GM23248 (cell line): ENCODE measurements around the gene DNPEP. TPM values are rescaled to one million over a fixed set of nuclear protein-coding genes. Genes with fewer than 3 reads are reported as not detected.

Experiments
- DNase-seq: peaks from one replicate; pipeline ENCODE4 v3.0.0-alpha.2; 2015
- H2AFZ ChIP-seq: fragments of 200-600 bp; sonication (generic); 2 replicates; pipeline ENCODE4 v1.6.1; 2016; ENCODE audit warnings: antibody characterized with exemption
- H3F3A ChIP-seq: fragments of 200-600 bp; sonication (generic); 2 replicates; pipeline ENCODE4 v1.6.1; 2016; ENCODE audit warnings: mild to moderate bottlenecking, antibody characterized with exemption, mixed run types; ENCODE audit not compliant: insufficient read depth
- H3K27ac ChIP-seq: fragments of 200-600 bp; sonication (generic); 2 replicates; pipeline ENCODE4 v1.5.1; 2016; ENCODE audit warnings: mild to moderate bottlenecking
- H3K27me3 ChIP-seq: fragments of 200-600 bp; sonication (generic); replicated peaks from 2 replicates; pipeline ENCODE4 v1.6.1; 2016; ENCODE audit warnings: mild to moderate bottlenecking; ENCODE audit not compliant: insufficient read depth
- H3K36me3 ChIP-seq: fragments of 200-600 bp; sonication (generic); 2 replicates; pipeline ENCODE4 v1.6.1; 2016; ENCODE audit warnings: low read depth, mild to moderate bottlenecking
- H3K4me1 ChIP-seq: fragments of 200-600 bp; sonication (generic); 2 replicates; pipeline ENCODE4 v1.6.1; 2016; ENCODE audit warnings: mild to moderate bottlenecking; ENCODE audit not compliant: insufficient read depth
- H3K4me2 ChIP-seq: fragments of 200-600 bp; sonication (generic); one replicate; pipeline ENCODE4 v1.6.1; 2016; ENCODE audit warnings: mild to moderate bottlenecking; ENCODE audit not compliant: unreplicated experiment
- H3K4me3 ChIP-seq: fragments of 200-600 bp; sonication (generic); 2 replicates; pipeline ENCODE4 v1.5.1; 2016; ENCODE audit warnings: mild to moderate bottlenecking
- H3K79me2 ChIP-seq: fragments of 200-600 bp; sonication (generic); 2 replicates; pipeline ENCODE4 v1.6.1; 2016; ENCODE audit warnings: mild to moderate bottlenecking; ENCODE audit not compliant: insufficient read depth
- H3K9ac ChIP-seq: fragments of 200-600 bp; sonication (generic); 2 replicates; pipeline ENCODE4 v1.6.1; 2016; ENCODE audit warnings: mild to moderate bottlenecking
- H3K9me2 ChIP-seq: fragments of 200-600 bp; sonication (generic); 2 replicates; pipeline ENCODE4 v1.6.1; 2016; ENCODE audit warnings: mixed run types, mild to moderate bottlenecking, moderate library complexity; ENCODE audit not compliant: insufficient read depth
- H3K9me3 ChIP-seq: fragments of 200-600 bp; sonication (generic); one replicate; pipeline ENCODE4 v1.6.1; 2017; ENCODE audit warnings: low read depth
- H4K20me1 ChIP-seq: fragments of 200-600 bp; sonication (generic); 2 replicates; pipeline ENCODE4 v1.6.0; 2016; ENCODE audit not compliant: insufficient read depth
- EZH2 ChIP-seq: fragments of 200-600 bp; sonication (generic); IDR thresholded peaks from 2 replicates; pipeline ENCODE4 v1.6.1; 2018; ENCODE audit warnings: antibody characterized with exemption, mild to moderate bottlenecking; ENCODE audit not compliant: insufficient read depth, poor library complexity, severe bottlenecking
- EZH2phosphoT487 ChIP-seq: fragments of 200-600 bp; sonication (generic); IDR thresholded peaks from 2 replicates; pipeline ENCODE4 v1.6.1; 2018; ENCODE audit warnings: antibody characterized with exemption, moderate library complexity, mild to moderate bottlenecking, low read depth; ENCODE audit not compliant: insufficient read depth
- WGBS, 2 experiments: methylation state at CpG; one replicate each; pipeline ENCODE4 v1.1.6; 2015 to 2017; ENCODE audit warnings: low lambda C conversion rate in 2 of 2, low coverage in 1 of 2; ENCODE audit errors: missing lambda C conversion rate in 2 of 2; 5-methylcytosine and 5-hydroxymethylcytosine counted together
- in situ Hi-C: fragments of 300-500 bp; cut with MboI; formaldehyde crosslinking; loops from 2 replicates; pipeline ENCODE4 v1.15.0; 2020
- polyA plus RNA-seq: library from polyadenylated mRNA; unstranded; fragments of >200 nt; fragmentation: Nextera tagmentation; extraction: Ambion mirVana; gene quantifications from 2 replicates; pipeline ENCODE4 v1.2.1, GENCODE V29; 2016
- small RNA-seq: library from RNA; depleted of rRNA; stranded (forward); fragments of <200 nt; gene quantifications from one replicate; pipeline ENCODE3, GENCODE V24; 2014; ENCODE audit warnings: low read depth, low replicate concordance
- total RNA-seq: library from RNA; depleted of rRNA; stranded (reverse); fragments of >200 nt; shearing (Covaris generic); gene quantifications from 2 replicates; pipeline ENCODE4 v1.2.3, GENCODE V29; 2014; rRNA removed

The DNPEP gene
- total and polyA plus RNA-seq, 2 experiments from 2014 or later, result 57.5 to 79.8 TPM

DNA sequence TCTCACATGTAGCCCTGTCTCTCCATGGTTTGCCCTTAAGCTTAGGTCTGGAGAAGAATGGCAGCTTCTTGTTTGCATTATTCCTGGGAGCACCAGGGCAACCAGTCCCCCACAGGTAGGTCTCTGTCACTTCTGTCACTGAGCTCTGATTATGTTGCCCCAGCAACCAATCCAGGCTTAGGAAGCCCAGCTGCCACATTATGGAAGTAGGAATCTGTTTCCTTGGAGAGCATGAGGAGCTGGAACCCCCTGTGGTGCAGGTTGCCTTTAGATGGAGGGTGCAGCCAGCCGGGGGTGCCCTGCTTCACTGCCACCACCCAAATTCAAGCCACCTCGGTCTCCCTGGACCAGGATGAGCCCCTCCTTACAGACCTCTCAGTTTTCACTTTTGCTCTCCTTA, 60.0 kb downstream of the DNPEP start:
- Histone ChIP-seq H4K20me1 (no peaks in the 10 kb centered on the region), H3K27me3 (peaks cover 45% of the 10 kb centered on the region), H3K27ac (no peak overlapping the region), H3K4me3 (no peak overlapping the region), H3K79me2 (no peaks in the 10 kb centered on the region), H3K9ac (no peak overlapping the region), H3F3A (no peaks in the 10 kb centered on the region), H2AFZ (no peak overlapping the region), H3K9me3 (no peaks in the 10 kb centered on the region), H3K36me3 (no peaks in the 10 kb centered on the region), H3K4me2 (no peak overlapping the region), H3K4me1 (no peaks in the 10 kb centered on the region), H3K9me2 (no peaks in the 10 kb centered on the region)
- TF ChIP-seq EZH2phosphoT487 (no peak), EZH2 (no peak)
- no peak for DNase-seq
- 15 to 17% methylated on average over 2 of the region's 2 CpGs for WGBS, 2 experiments
- in situ Hi-C loops, result no loop called here

DNA sequence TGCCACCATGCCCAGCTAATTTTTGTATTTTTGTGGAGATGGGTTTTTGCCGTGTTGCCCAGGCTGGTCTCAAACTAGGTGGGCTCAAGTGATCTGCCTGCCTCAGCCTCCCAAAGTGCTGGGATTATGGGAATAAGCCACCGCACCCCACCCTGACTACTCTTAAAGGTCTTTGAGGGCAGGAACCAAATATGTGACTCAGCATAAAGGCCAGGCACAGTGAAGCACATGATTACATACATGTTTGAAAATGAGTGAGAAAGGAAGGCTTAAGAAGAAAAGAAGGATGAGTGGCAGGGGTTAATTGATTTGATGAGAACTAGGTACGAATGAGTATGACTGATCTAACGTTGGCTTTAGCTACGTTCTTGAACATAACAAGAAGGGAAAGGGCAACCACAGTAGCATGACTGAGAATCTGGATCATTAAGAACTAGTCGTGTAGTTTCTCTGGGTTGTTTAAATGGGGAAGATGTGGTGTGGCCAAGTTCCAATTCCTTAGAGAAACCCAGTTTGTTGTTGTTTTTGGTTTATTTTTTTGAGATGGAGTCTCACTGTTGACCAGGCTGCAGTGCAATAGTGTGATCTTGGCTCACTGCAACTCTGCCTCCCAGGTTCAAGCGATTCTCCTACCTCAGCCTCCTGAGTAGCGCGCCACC, 61.9 kb downstream of the DNPEP start:
- in situ Hi-C loops, result no loop called here
- Histone ChIP-seq H3K4me2 (no peak overlapping the region), H4K20me1 (no peaks in the 10 kb centered on the region), H3K9me3 (no peaks in the 10 kb centered on the region), H2AFZ (no peak overlapping the region), H3K9ac (no peak overlapping the region), H3K4me1 (no peaks in the 10 kb centered on the region), H3K36me3 (no peaks in the 10 kb centered on the region), H3K9me2 (no peaks in the 10 kb centered on the region), H3K4me3 (no peak overlapping the region), H3K27ac (no peak overlapping the region), H3K79me2 (no peaks in the 10 kb centered on the region), H3K27me3 (peaks cover 37% of the 10 kb centered on the region), H3F3A (no peaks in the 10 kb centered on the region)
- no peak for DNase-seq
- WGBS, 2 experiments, result 41% methylated on average over 9 of the region's 9 CpGs
- no peak for TF ChIP-seq EZH2phosphoT487
- no peak for TF ChIP-seq EZH2

DNA sequence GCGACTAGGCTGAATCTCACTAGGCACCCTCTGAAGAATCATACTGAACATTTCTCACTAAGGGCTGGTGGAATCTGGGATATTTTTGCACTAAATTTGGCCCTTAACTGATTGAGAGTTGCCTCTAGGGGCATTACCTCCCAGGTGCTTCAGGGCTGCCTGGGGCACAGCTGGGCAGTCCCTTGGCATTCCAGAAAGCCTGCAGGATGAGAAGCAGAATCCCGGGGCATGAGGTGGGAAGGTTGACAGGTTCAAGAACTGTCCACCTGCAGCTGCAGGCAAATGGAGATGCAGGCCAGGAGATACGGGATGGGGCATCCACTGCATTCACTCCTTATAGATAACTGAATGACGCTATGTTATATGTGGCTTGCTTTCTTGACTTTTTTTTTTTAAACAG, 62.6 kb downstream of the DNPEP start:
- no peak for TF ChIP-seq EZH2phosphoT487
- no peak for TF ChIP-seq EZH2

DNA sequence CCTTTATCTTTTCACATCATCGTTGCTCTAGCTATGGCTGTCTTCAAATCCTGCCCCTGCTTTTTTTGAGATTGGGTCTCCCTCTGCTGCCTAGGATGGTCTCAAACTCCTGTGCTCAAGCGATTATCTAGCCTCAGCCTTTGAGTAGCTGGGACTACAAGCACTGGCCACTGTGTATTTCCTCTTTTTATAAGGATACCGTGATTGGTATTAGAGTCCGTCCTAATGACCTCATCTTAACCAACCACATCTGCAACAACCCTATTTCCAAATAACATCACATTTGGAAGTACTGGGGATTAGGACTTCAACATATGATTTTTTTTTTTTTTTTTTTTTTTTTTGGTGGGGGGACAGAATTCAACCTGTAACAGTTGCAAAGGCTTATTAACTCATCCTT, 64.3 kb downstream of the DNPEP start:
- H3K36me3 ChIP-seq, result no peaks in the 10 kb centered on the region
- no peaks in the 10 kb centered on the region for H3F3A ChIP-seq
- H3K27me3 ChIP-seq, result peaks cover 29% of the 10 kb centered on the region
- H3K27ac ChIP-seq, result no peak overlapping the region
- H3K9me3 ChIP-seq, result no peaks in the 10 kb centered on the region
- no peaks in the 10 kb centered on the region for H3K79me2 ChIP-seq
- no peaks in the 10 kb centered on the region for H4K20me1 ChIP-seq
- H3K4me3 ChIP-seq, result no peak overlapping the region
- H3K4me1 ChIP-seq, result no peaks in the 10 kb centered on the region
- no peak overlapping the region for H2AFZ ChIP-seq
- in situ Hi-C loops, result no loop called here
- no peak overlapping the region for H3K4me2 ChIP-seq
- DNase-seq, result no peak
- H3K9ac ChIP-seq, result no peak overlapping the region
- H3K9me2 ChIP-seq, result no peaks in the 10 kb centered on the region
- no peak for TF ChIP-seq EZH2
- TF ChIP-seq EZH2phosphoT487, result no peak
- 9 to 16% methylated on average over 4 of the region's 4 CpGs for WGBS, 2 experiments

More for the DNA sequence above, 62.6 kb downstream of the DNPEP start:
- no peaks in the 10 kb centered on the region for H3K79me2 ChIP-seq
- DNase-seq, result no peak
- no peaks in the 10 kb centered on the region for H3K36me3 ChIP-seq
- no peak overlapping the region for H3K9ac ChIP-seq
- H4K20me1 ChIP-seq, result no peaks in the 10 kb centered on the region
- H3K4me1 ChIP-seq, result no peaks in the 10 kb centered on the region
- peaks cover 36% of the 10 kb centered on the region for H3K27me3 ChIP-seq
- H3F3A ChIP-seq, result no peaks in the 10 kb centered on the region
- no peaks in the 10 kb centered on the region for H3K9me3 ChIP-seq
- no peak overlapping the region for H3K4me2 ChIP-seq
- no peaks in the 10 kb centered on the region for H3K9me2 ChIP-seq
- H3K4me3 ChIP-seq, result no peak overlapping the region
- H2AFZ ChIP-seq, result no peak overlapping the region
- no peak overlapping the region for H3K27ac ChIP-seq
- 32 to 37% methylated on average over 4 of the region's 4 CpGs for WGBS, 2 experiments
- in situ Hi-C loops, result no loop called here

Small RNA genes within 50 kb of the gene (small RNA-seq; reads per million reads assigned to genes)
- gene AC053503.3, result not detected

Other genes with a start within 250 kb of the DNPEP start
- gene NHEJ1, start 227.1 kb downstream of the DNPEP start, total RNA-seq, result 8.3 and 16.1 TPM in 2 replicates
- 8.3 and 10.5 TPM in 2 replicates for gene NHEJ1, start 227.1 kb downstream of the DNPEP start, polyA plus RNA-seq
- 0.13 and 1.2 TPM in 2 replicates for gene SLC23A3, start 217.9 kb downstream of the DNPEP start, total RNA-seq
- gene SLC23A3, start 217.9 kb downstream of the DNPEP start, polyA plus RNA-seq, result 0.24 and 0.58 TPM in 2 replicates
- 34.5 and 35.2 TPM in 2 replicates for gene CNPPD1, start 211.0 kb downstream of the DNPEP start, total RNA-seq
- 43.8 and 43.9 TPM in 2 replicates for gene CNPPD1, start 211.0 kb downstream of the DNPEP start, polyA plus RNA-seq
- gene RETREG2, start 209.6 kb downstream of the DNPEP start, total RNA-seq, result 98.9 and 120 TPM in 2 replicates
- 20.7 and 21.5 TPM in 2 replicates for gene RETREG2, start 209.6 kb downstream of the DNPEP start, polyA plus RNA-seq
- 39.3 and 42.4 TPM in 2 replicates for gene ZFAND2B, start 181.1 kb downstream of the DNPEP start, total RNA-seq
- gene ZFAND2B, start 181.1 kb downstream of the DNPEP start, polyA plus RNA-seq, result 36.0 and 38.9 TPM in 2 replicates
- 25.3 and 35.7 TPM in 2 replicates for gene ABCB6, start 169.0 kb downstream of the DNPEP start, total RNA-seq
- 21.8 TPM in 2 replicates for gene ABCB6, start 169.0 kb downstream of the DNPEP start, polyA plus RNA-seq
- gene ATG9A, start 158.3 kb downstream of the DNPEP start, total RNA-seq, result 84.4 and 97.3 TPM in 2 replicates
- gene ATG9A, start 158.3 kb downstream of the DNPEP start, polyA plus RNA-seq, result 68.5 and 72.6 TPM in 2 replicates
- 27.8 and 32.6 TPM in 2 replicates for gene ANKZF1, start 158.1 kb downstream of the DNPEP start, total RNA-seq
- gene ANKZF1, start 158.1 kb downstream of the DNPEP start, polyA plus RNA-seq, result 26.8 and 31.5 TPM in 2 replicates
- gene GLB1L, start 142.5 kb downstream of the DNPEP start, total RNA-seq, result 13.4 and 13.5 TPM in 2 replicates
- gene GLB1L, start 142.5 kb downstream of the DNPEP start, polyA plus RNA-seq, result 3.4 and 3.8 TPM in 2 replicates
- 15.3 and 16.0 TPM in 2 replicates for gene STK16, start 142.4 kb downstream of the DNPEP start, total RNA-seq
- 5.3 and 7.2 TPM in 2 replicates for gene STK16, start 142.4 kb downstream of the DNPEP start, polyA plus RNA-seq
- not detected in 2 replicates for gene TUBA4B, start 134.7 kb downstream of the DNPEP start, total RNA-seq
- not detected in 2 replicates for gene TUBA4B, start 134.7 kb downstream of the DNPEP start, polyA plus RNA-seq
- gene TUBA4A, start 134.0 kb downstream of the DNPEP start, total RNA-seq, result 14.3 and 27.1 TPM in 2 replicates
- gene TUBA4A, start 134.0 kb downstream of the DNPEP start, polyA plus RNA-seq, result 14.5 and 15.5 TPM in 2 replicates
- gene DNAJB2, start 108.5 kb downstream of the DNPEP start, total RNA-seq, result 50.5 and 53.7 TPM in 2 replicates
- 11.1 and 12.6 TPM in 2 replicates for gene DNAJB2, start 108.5 kb downstream of the DNPEP start, polyA plus RNA-seq
- gene PTPRN, start 78.5 kb downstream of the DNPEP start, total RNA-seq, result 50.5 and 54.1 TPM in 2 replicates
- 29.2 and 30.5 TPM in 2 replicates for gene PTPRN, start 78.5 kb downstream of the DNPEP start, polyA plus RNA-seq
- gene RESP18, start 55.2 kb downstream of the DNPEP start, total RNA-seq, result not detected in 2 replicates
- not detected in 2 replicates for gene RESP18, start 55.2 kb downstream of the DNPEP start, polyA plus RNA-seq
- 0.51 and 2.7 TPM in 2 replicates for gene DES, start 30.5 kb upstream of the DNPEP start, total RNA-seq
- gene DES, start 30.5 kb upstream of the DNPEP start, polyA plus RNA-seq, result 0.75 and 1.1 TPM in 2 replicates
- 26.5 and 32.1 TPM in 2 replicates for gene SPEG, start 46.9 kb upstream of the DNPEP start, total RNA-seq
- 6.8 and 9.4 TPM in 2 replicates for gene SPEG, start 46.9 kb upstream of the DNPEP start, polyA plus RNA-seq
- gene GMPPA, start 111.0 kb upstream of the DNPEP start, total RNA-seq, result 60.6 and 72.2 TPM in 2 replicates
- 64.4 and 65.6 TPM in 2 replicates for gene GMPPA, start 111.0 kb upstream of the DNPEP start, polyA plus RNA-seq
- gene ASIC4, start 126.6 kb upstream of the DNPEP start, total RNA-seq, result 0.13 and 0.43 TPM in 2 replicates
- gene ASIC4, start 126.6 kb upstream of the DNPEP start, polyA plus RNA-seq, result not detected in 2 replicates
- 526 and 533 TPM in 2 replicates for gene CHPF, start 155.9 kb upstream of the DNPEP start, total RNA-seq
- 174 and 179 TPM in 2 replicates for gene CHPF, start 155.9 kb upstream of the DNPEP start, polyA plus RNA-seq
- 5.8 and 6.2 TPM in 2 replicates for gene TMEM198, start 156.1 kb upstream of the DNPEP start, total RNA-seq
- 1.7 and 2.2 TPM in 2 replicates for gene TMEM198, start 156.1 kb upstream of the DNPEP start, polyA plus RNA-seq
- 68.7 and 84.9 TPM in 2 replicates for gene OBSL1, start 183.6 kb upstream of the DNPEP start, total RNA-seq
- 12.8 and 13.8 TPM in 2 replicates for gene OBSL1, start 183.6 kb upstream of the DNPEP start, polyA plus RNA-seq
- gene INHA, start 184.4 kb upstream of the DNPEP start, total RNA-seq, result 0.11 TPM in 1 of 2 replicates, not detected in the other
- 0.19 and 0.36 TPM in 2 replicates for gene INHA, start 184.4 kb upstream of the DNPEP start, polyA plus RNA-seq
- 10.5 and 13.9 TPM in 2 replicates for gene STK11IP, start 209.9 kb upstream of the DNPEP start, total RNA-seq
- 7.3 and 7.9 TPM in 2 replicates for gene STK11IP, start 209.9 kb upstream of the DNPEP start, polyA plus RNA-seq
- gene SLC4A3, start 239.7 kb upstream of the DNPEP start, total RNA-seq, result 0.54 and 1.6 TPM in 2 replicates
- gene SLC4A3, start 239.7 kb upstream of the DNPEP start, polyA plus RNA-seq, result 0.79 and 0.96 TPM in 2 replicates